GM18517 (cell line): ENCODE measurements around the gene NOS1AP.
"Not testable (repeated sequence)": the region's sequence is repeated elsewhere in the genome, so short reads cannot be mapped to it uniquely, and the experiment has no call there.

Source experiments
- ATAC-seq: cut with Tn5 transposase; IDR thresholded peaks from one replicate; pipeline ENCODE4 v1.9.1; 2021; ENCODE audit warnings: mild to moderate bottlenecking, moderate library complexity; ENCODE audit not compliant: unreplicated experiment

The NOS1AP gene

DNA sequence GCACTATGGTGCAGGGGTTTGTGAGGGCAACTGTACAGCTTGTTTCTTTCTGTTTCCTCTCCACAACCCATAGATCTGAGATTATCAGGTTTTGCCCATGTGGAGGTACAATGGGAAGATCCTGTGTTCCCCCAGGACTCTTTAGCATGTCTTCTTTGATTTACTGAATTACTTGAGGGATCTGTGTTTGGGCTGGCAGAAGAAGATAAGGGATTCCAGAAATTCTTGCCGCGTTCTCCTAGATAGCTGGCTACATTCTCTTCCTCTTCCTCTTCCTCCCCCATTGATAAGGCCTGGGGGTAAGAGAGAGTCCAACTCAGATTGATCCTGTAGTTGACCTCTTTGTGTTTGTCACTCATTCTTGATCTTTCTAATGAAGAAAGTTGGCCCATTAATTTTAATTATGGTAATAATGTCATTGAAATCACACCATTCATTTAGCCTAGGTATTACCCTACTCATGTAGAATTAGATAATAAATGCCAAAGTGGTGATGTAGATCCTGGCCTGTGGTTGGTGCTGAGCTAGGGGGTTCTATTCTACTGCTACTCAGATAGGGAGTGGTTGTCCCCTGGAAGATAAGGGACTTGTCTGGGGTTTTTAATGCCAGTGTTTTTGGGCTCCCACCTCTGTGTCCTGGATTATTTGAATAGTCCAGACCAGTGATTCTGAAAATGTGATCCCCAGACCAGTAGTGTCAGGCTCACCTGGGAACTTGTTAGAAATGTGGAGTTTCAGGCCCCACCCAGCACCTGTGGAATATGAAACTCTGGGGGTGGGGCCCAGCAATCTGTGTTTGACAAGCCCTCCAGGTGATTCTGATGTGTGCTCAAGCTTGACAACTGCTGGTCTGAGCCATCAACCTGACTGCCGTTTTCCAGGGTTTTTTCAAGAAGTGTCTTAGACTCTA lies 122.2 kb downstream of the NOS1AP start:
- ATAC-seq = no peak

DNA sequence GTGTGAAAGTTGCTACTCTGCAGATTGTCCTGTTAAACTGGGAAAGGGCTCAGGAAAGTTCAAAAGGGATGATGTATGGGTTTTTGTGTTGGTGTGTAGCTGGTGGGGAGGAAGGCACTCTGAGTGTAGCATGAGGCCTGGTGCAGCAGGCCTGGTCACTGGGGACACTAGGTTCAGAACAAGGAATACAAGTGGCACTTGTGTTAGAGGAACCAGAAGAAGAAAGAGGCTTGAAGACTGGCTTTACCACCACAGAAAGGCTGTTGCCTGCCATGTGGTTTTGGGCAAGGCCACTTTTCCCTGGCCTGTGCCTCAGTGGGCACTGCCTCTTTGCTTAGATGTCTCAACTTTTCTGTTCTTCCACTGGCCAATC lies 122.8 kb downstream of the NOS1AP start:
- ATAC-seq = no peak

GRCh38 chr1:162192763-162193162 lies 123.3 kb downstream of the NOS1AP start:
- no peak for ATAC-seq

DNA sequence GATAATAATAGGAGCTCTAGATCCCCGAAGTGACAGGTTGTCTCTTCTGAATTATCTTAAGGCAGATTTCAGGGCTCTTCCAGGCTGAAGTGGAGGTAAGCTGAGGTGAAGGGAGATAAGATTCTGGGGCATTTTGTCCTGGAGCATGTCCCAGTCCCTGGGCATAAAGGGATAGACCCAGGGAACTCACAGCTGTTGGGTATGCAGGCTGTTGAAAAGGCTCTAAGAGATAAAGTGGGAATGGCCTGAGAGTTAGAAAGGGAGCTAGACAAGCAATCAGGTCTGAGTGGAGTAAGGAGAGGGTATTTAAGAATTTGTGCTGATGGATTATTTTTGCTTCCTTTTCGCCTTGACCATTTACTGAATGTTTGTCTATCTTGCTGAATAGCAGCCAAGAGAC lies 123.7 kb downstream of the NOS1AP start:
- ATAC-seq = no peak

- no peak for ATAC-seq
Measured at GRCh38 chr1:162193815-162194214, 124.3 kb downstream of the NOS1AP start.

GRCh38 chr1:162195567-162195966 lies 126.1 kb downstream of the NOS1AP start:
- ATAC-seq = no peak

DNA sequence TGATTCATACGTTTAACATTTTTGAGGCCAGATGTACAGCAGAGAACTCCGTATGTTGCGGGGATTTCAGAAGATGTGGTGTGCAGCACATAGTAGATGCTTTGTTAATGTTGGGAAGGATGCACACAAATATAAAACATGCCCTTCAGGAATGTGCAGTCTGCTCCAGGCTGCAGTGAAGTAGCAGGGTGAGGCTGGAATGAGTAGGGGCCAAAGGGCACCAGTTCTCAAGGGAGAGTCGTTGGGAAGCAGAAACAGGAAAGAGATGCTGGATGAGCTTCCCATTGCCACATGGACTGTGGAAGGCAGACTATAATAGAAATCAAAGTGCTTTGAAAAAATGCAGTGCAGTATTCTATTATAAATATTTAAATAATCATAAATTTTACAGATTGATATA lies 126.9 kb downstream of the NOS1AP start:
- no peak for ATAC-seq

DNA sequence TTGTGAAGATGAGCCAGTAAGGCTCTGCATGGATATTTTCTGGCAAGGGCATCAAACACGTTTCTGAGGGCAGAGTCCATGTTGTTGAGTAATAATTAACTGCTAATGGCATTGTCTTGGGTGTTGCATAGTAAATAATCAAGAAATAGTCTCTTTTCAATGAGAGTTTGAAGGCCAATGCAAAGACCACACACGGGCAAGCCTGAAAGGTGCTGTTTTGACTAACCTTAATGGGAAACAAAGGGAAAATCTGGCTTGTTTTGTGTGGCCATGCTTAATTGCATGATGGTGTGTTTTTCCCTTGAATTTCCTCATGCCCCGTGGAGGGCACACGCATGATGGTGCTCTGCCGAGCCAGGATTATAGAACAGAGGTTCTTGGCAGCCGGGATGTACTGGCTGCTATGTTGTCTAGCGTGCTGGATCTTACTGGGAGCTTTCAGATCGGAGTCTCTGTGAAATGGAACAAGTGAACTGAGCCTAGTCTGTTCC lies 127.6 kb downstream of the NOS1AP start:
- no peak for ATAC-seq

DNA sequence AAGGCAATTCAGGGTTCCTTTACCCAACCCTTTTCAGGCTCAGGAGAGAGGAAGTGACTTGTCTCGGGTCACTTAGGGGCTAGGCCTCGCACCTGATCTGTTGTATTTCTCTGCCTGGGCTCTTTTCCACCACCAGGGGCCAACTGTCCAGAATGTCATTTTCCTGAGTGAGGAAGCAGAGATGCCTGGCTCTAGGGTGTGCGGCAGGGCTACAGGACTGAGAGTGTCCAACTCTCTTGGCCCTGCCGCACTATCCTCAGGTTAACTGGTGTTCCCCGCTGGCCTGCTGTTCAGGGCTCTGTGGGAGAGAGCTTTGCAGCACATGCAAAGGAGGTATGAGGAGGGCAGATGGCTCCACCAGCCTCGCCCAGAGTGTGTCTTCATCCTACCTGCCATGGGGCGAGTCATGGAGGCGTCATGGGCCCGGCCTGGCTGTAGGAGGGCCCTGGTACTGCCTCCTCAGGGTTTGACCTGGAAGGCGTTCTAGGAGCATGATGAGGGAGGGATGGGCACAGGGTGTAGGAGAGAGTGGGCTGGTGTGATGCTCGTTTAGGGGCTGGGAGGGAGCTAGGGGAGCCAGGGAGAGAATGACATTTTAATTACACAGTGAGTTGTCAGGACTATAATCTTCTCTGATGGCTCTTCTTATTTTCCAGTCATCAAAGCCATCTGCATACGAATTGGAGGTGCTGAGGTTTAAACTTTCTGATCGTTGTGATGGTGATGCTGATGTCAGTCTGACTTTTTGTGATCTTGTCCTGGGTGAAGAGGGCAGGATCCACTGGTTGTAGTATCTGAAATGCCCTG lies 128.3 kb downstream of the NOS1AP start:
- ATAC-seq = no peak

DNA sequence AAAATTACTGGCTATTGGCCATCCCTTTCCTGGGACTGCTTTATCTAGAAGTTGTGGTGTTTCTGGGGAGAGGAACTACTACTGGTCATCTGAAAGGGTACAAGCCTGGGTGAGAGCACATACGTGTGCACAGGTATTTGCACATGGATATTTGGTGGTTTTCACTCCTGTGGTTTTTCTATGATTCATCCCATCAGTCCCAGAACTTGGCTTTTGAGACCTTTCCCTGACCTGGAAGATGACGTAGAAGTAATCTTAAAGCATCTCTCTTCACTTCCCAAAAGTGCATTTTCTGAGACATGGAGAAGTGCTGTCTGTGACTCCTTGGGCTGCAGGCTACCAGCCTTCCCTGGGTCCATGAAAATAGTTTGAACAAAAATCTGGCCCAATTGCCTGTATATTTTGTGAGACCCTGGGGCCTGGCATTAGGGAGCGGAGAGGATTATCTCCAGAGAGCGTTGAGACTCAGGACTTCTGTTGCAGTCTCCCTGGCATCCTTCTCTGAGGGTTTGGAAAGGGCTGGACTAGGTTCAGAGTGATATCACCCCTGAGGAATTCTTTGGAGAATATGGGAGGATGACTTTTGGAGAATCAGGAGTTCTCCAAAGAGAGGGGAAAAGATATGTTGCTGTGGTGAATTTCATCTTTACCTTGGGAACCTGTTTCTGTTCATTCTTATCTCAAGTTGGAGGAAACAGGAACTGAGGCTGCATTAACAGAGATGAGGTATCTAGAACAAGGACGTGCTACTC lies 130.8 kb downstream of the NOS1AP start:
- no peak for ATAC-seq

- ATAC-seq = not testable (repeated sequence)
Measured at GRCh38 chr1:162201062-162201461, 131.6 kb downstream of the NOS1AP start.

- no peak for ATAC-seq
Measured at GRCh38 chr1:162204129-162204822, 134.8 kb downstream of the NOS1AP start.

DNA sequence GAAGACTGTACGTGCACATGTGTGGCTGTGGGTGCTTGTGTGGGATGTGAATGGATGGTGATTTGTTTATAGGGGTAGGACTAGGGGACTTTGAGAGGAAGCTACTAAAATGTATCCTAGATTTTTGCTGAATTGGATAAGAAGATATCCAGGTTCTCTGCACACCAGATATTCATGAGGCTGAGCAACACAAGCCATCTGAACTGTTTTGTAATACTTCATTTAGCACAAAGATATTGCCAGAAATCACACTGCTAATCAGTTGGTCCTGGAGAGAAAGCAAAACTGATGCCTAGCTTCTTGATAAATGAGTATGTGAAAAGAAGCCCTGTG lies 135.3 kb downstream of the NOS1AP start:
- no peak for ATAC-seq

GRCh38 chr1:162206300-162206699 lies 136.8 kb downstream of the NOS1AP start:
- ATAC-seq = no peak

GRCh38 chr1:162206749-162207635 lies 137.5 kb downstream of the NOS1AP start:
- no peak for ATAC-seq

GRCh38 chr1:162207862-162208261 lies 138.4 kb downstream of the NOS1AP start:
- ATAC-seq = no peak

GRCh38 chr1:162210196-162210595 lies 140.7 kb downstream of the NOS1AP start:
- ATAC-seq = no peak

DNA sequence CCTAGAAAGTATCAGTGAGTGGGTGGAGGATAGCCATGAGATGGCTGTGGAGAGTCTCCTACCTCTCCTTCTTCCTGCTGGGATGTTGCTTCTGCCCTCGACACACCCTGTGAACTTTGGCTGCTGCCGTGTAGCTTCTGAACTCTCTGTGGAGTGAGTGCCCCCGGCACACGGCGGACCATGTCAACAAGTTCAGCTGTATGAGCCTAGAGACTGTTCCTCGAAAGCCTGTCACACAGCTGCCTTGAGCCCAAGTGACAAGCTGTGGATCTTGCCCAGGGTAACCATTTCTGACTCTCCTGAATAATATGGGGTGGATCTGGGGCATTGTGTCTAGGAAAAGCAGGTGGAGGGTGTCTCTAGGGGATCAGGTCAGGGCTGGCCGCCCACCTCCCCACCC lies 143.2 kb downstream of the NOS1AP start:
- ATAC-seq = no peak

DNA sequence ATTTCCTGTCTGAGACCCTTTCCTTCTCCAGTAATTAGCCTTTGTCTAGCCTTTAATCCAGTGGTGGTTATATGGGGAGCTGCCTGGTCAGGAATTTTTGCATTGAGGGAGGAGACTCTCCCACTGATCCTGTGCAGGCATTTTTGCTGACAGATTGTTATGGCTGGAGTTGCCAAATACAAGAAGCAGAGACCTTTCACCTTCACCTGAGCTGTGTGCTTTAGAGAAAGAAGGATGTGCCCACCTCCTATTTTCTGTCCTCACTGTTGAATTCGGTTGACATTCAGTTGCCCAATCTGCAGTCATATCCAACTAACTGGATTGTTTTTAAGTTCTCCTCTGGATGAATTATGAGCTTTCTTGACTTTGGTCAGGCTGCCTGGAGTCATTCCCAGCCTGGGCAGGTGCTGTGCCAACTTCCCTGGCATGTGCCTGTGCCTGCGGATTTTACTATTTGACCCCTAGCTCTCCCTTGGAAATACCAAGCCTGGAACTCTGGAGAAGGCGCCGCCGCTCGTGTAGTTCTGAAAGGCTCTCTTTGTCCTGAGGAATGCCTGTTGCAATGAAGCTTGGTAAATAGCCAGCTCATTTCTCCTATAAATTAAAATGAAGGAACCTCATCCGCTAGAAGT lies 143.9 kb downstream of the NOS1AP start:
- no peak for ATAC-seq
